ENCODE measurements around the gene B9D2.
"Not testable (repeated sequence)": the region's sequence is repeated elsewhere in the genome, so short reads cannot be mapped to it uniquely, and the experiment has no call there.

The B9D2 gene

GRCh38 chr19:41386442-41386841 lies 22.5 kb upstream of the B9D2 start:
- no peak for DNase-seq (ENCODE audit: low read depth)

GRCh38 chr19:41384351-41384750 lies 20.4 kb upstream of the B9D2 start:
- DNase-seq (ENCODE audit: low read depth) = no peak

- not testable (repeated sequence) for DNase-seq (ENCODE audit: low read depth)
Measured at GRCh38 chr19:41381536-41381935, 17.6 kb upstream of the B9D2 start.

GRCh38 chr19:41377977-41378709 lies 14.2 kb upstream of the B9D2 start:
- no peak for DNase-seq (ENCODE audit: low read depth)

GRCh38 chr19:41376998-41377365 lies 13.0 kb upstream of the B9D2 start:
- DNase-seq (ENCODE audit: low read depth) = no peak

- no peak for DNase-seq (ENCODE audit: low read depth)
Measured at GRCh38 chr19:41376241-41376997, 12.5 kb upstream of the B9D2 start, which contains the start of gene TMEM91. Gene TMEM91, plus strand, starts transcription at chr19:41376533. Its CDS starts 1,777 bp downstream, at chr19:41378310.

- DNase-seq (ENCODE audit: low read depth) = no peak
Measured at GRCh38 chr19:41373993-41374392, 10.0 kb upstream of the B9D2 start.

- DNase-seq (ENCODE audit: low read depth) = no peak
Measured at GRCh38 chr19:41372501-41372900, 8.6 kb upstream of the B9D2 start.

- DNase-seq (ENCODE audit: low read depth) = no peak
Measured at GRCh38 chr19:41371541-41371940, 7.6 kb upstream of the B9D2 start.

GRCh38 chr19:41371119-41371518 lies 7.2 kb upstream of the B9D2 start:
- DNase-seq (ENCODE audit: low read depth) = not testable (repeated sequence)

GRCh38 chr19:41369769-41370168 lies 5.8 kb upstream of the B9D2 start:
- no peak for DNase-seq (ENCODE audit: low read depth)

GRCh38 chr19:41367848-41368301 lies 3.9 kb upstream of the B9D2 start:
- DNase-seq (ENCODE audit: low read depth) = peak; percentile 91

- DNase-seq (ENCODE audit: low read depth) = no peak
Measured at GRCh38 chr19:41366089-41366488, 2.1 kb upstream of the B9D2 start.

- DNase-seq (ENCODE audit: low read depth) = no peak
Measured at GRCh38 chr19:41364524-41365391, 809 bp upstream of the B9D2 start.

GRCh38 chr19:41363371-41363752 lies 587 bp downstream of the B9D2 start:
- no peak for DNase-seq (ENCODE audit: low read depth)

GRCh38 chr19:41362143-41362847 lies 1.7 kb downstream of the B9D2 start:
- no peak for DNase-seq (ENCODE audit: low read depth)

- DNase-seq (ENCODE audit: low read depth) = no peak
Measured at GRCh38 chr19:41359741-41360140, 4.2 kb downstream of the B9D2 start.

GRCh38 chr19:41357746-41358145 lies 6.2 kb downstream of the B9D2 start:
- DNase-seq (ENCODE audit: low read depth) = no peak

- no peak for DNase-seq (ENCODE audit: low read depth)
Measured at GRCh38 chr19:41356984-41357739, 6.8 kb downstream of the B9D2 start.

GRCh38 chr19:41355802-41356201 lies 8.1 kb downstream of the B9D2 start:
- DNase-seq (ENCODE audit: low read depth) = no peak

GRCh38 chr19:41355035-41355434 lies 8.9 kb downstream of the B9D2 start:
- no peak for DNase-seq (ENCODE audit: low read depth)

Data from GM04503 (cell line).